Endothelial cell of umbilical vein (primary cell): ENCODE data around the gene NUDC. TPM values are rescaled to one million over a fixed set of nuclear protein-coding genes. Genes with fewer than 3 reads are reported as not detected.

Experiments
- BruUV-seq: library from RNA; stranded (reverse); fragments of 400-500 nt; replicated peaks from 2 replicates; lab custom pipeline; 2021; lab: Mats Ljungman, UMichigan
- CTCF ChIA-PET: fragments of 300-600, 350-600 bp; sonication (Branson Sonifier 250); formaldehyde crosslinking; loops from one replicate; lab custom pipeline; 2021; ENCODE audit warnings: antibody characterized with exemption, inconsistent platforms; lab: Charles Lee
- POLR2A ChIA-PET: fragments of 300-600, 350-600 bp; sonication (Branson Sonifier 250); formaldehyde crosslinking; loops from one replicate; lab custom pipeline; 2021; ENCODE audit warnings: antibody characterized with exemption, inconsistent platforms; lab: Charles Lee
- DNase-seq: peaks from one replicate; pipeline ENCODE4 v3.0.0-alpha.2; 2011; ENCODE audit warnings: low read depth, low spot score
- FAIRE-seq: peaks from 2 replicates; lab custom pipeline; 2011; peaks lifted over from hg19 to GRCh38; lab: Jason Lieb, UNC
- H2AFZ ChIP-seq: 2 replicates; pipeline ENCODE4 v1.6.0; 2012; ENCODE audit warnings: low read depth, low read length, control low read depth, inconsistent platforms
- H3K27ac ChIP-seq: 2 replicates; pipeline ENCODE4 v1.5.1; 2011; ENCODE audit warnings: low read depth, mild to moderate bottlenecking, control low read depth, low read length, moderate library complexity; ENCODE audit not compliant: insufficient read depth
- H3K27me3 ChIP-seq, 2 experiments: 2 replicates each; pipeline versions ENCODE4 v1.6.0 to v1.6.1; 2011; ENCODE audit warnings: low read length in 2 of 2, mixed read lengths in 1 of 2; ENCODE audit not compliant: control insufficient read depth in 2 of 2, insufficient read depth in 2 of 2
- H3K36me3 ChIP-seq, 2 experiments: 2 replicates in 1 of 2; 3 replicates in 1 of 2; pipeline ENCODE4 v1.5.1; 2011; ENCODE audit warnings: low read length in 2 of 2, mild to moderate bottlenecking in 1 of 2, moderate library complexity in 1 of 2; ENCODE audit not compliant: control insufficient read depth in 2 of 2, insufficient read depth in 2 of 2; ENCODE audit errors: extremely low read depth in 1 of 2
- H3K4me1 ChIP-seq: 3 replicates; pipeline ENCODE4 v1.5.1; 2011; ENCODE audit warnings: mild to moderate bottlenecking, low read length; ENCODE audit not compliant: control insufficient read depth, insufficient read depth; ENCODE audit errors: extremely low read depth
- H3K4me2 ChIP-seq: 2 replicates; pipeline ENCODE4 v1.6.1; 2011; ENCODE audit warnings: low read length, control low read depth, mixed read lengths; ENCODE audit not compliant: insufficient read depth
- H3K4me3 ChIP-seq, 3 experiments: fragments of 200-600 bp in 1 of 3; sonication (generic), shearing (Covaris generic) in 1 of 3; replicated peaks in 1 of 3; 2 replicates each; pipeline ENCODE4 v1.5.1; 2011 to 2016; ENCODE audit warnings: control low read depth in 3 of 3, low read length in 3 of 3, mild to moderate bottlenecking in 2 of 3, inconsistent platforms in 1 of 3, low read depth in 1 of 3, moderate library complexity in 1 of 3; ENCODE audit not compliant: insufficient read depth in 1 of 3
- H3K79me2 ChIP-seq: 2 replicates; pipeline ENCODE4 v1.6.0; 2012; ENCODE audit warnings: low read length, inconsistent platforms; ENCODE audit not compliant: control insufficient read depth, insufficient read depth
- H3K9ac ChIP-seq: replicated peaks from 2 replicates; pipeline ENCODE3; 2011; ENCODE audit warnings: low read length, control low read depth; ENCODE audit not compliant: insufficient read depth; ENCODE audit errors: extremely low read depth
- H3K9me1 ChIP-seq: replicated peaks from 3 replicates; pipeline ENCODE4 v1.6.0; 2011; ENCODE audit warnings: mild to moderate bottlenecking, low read length; ENCODE audit not compliant: control insufficient read depth, insufficient read depth; ENCODE audit errors: extremely low read depth
- H3K9me3 ChIP-seq: replicated peaks from 2 replicates; pipeline ENCODE4 v1.5.1; 2012; ENCODE audit warnings: low read length, inconsistent platforms; ENCODE audit not compliant: control insufficient read depth, insufficient read depth
- H4K20me1 ChIP-seq: replicated peaks from 2 replicates; pipeline ENCODE3; 2011; ENCODE audit warnings: mild to moderate bottlenecking, low read length; ENCODE audit not compliant: control insufficient read depth, insufficient read depth; ENCODE audit errors: extremely low read depth
- GATA2 ChIP-seq: IDR thresholded peaks from 2 replicates; pipeline ENCODE4 v1.7.0; 2011; ENCODE audit warnings: low read depth, mild to moderate bottlenecking, moderate library complexity, mixed read lengths, low read length; ENCODE audit not compliant: insufficient read length, insufficient read depth
- JUN ChIP-seq: IDR thresholded peaks from 2 replicates; pipeline ENCODE4 v1.6.1; 2011; ENCODE audit warnings: borderline replicate concordance, low read depth; ENCODE audit not compliant: insufficient read length, insufficient read depth
- dilution Hi-C: fragments of 300-500 bp; cut with MboI; formaldehyde crosslinking; loops from one replicate; pipeline ENCODE4 v1.15.0; 2019; ENCODE audit warnings: low sequenced_read_pairs; ENCODE audit not compliant: extremely low pct_ligation_motif_present
- intact Hi-C: fragments of 100-400 bp; cut with micrococcal nuclease; formaldehyde crosslinking; loops from one replicate; pipeline ENCODE4 v1.10.0; 2022
- polyA plus RNA-seq, 4 experiments: library from polyadenylated mRNA; depleted of rRNA in 3 of 4; stranded (reverse) in 3 of 4; unstranded in 1 of 4; fragments of >200 nt; gene quantifications; 2 replicates each; pipeline versions ENCODE4 v1.2.1 to v1.2.3, GENCODE V29; 2011 to 2012; ENCODE audit warnings: missing spikeins in 1 of 4
- total RNA-seq: library from RNA; stranded (reverse); gene quantifications from 2 replicates; pipeline ENCODE4 v1.2.3, GENCODE V29; 2021
- TF ChIP-seq, protein P1 (sequence below): IDR thresholded peaks from 2 replicates; pipeline ENCODE4 v1.6.1; 2011; ENCODE audit not compliant: insufficient read depth, insufficient read length
- TF ChIP-seq, protein P2 (sequence below), 2 donors: IDR thresholded peaks; 1 replicate in 1 of 2; 2 replicates in 1 of 2; pipeline ENCODE4 v1.5.1; 2011; ENCODE audit warnings: low read length in 2 of 2, mild to moderate bottlenecking in 2 of 2, moderate library complexity in 2 of 2, control low read depth in 1 of 2, inconsistent platforms in 1 of 2, low read depth in 1 of 2; ENCODE audit not compliant: insufficient read depth in 1 of 2; ENCODE audit errors: extremely low read depth in 1 of 2

The NUDC gene
- total and polyA plus RNA-seq, 2 donors (not counting 3 experiments of a cell fraction or from before 2014, with no cell fraction given) = 42.5 to 102 TPM

DNA sequence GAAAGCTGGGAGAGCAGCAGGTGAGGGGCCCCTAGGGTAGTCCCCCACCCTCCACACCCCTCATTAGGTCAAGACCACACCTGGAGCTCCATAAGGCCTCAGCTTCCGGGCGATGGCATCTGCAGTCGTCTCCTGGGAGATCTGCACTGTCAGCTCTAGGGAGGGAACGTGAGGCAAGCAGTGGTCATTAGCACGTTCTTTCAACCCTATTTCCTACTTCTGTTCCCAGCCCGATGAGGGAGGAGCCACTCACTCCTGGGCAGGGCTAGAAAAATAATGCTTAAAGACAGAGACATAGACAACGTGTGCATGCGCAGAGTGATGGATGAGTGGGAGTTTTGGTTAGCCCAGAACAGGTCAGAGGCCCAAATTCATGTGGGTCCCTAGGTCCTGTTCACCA lies 29.1 kb downstream of the NUDC start:
- CTCF ChIA-PET = interaction anchor here (1.1 to 1.5 kb wide), 3 partner anchors 10 to 13 kb away, joined by 3 to 4 read pairs (median 3); no protein-coding TSS in a partner anchor
- dilution Hi-C loops = no loop called here
- DNase-seq = no peak

DNA sequence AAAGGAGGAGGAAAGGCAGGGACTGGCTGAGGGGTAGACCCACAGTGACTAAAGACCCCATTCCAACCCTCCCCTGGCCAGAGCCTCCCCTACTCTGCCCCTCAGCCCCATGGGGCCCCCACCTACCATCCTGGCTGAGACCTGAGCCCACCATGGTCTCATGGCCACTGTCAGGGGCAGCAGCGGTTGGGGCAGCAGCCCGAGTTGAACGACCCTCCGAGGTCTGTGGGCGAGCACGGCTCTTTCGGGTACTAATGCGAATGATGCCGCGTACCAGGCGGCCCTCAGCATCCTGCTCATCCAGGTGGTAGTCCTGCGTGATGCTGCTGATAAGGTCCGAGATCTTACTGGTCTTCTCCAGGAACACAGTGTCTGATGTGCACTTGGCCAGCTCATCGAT lies 29.7 kb downstream of the NUDC start:
- BruUV-seq = no TSS peak
- Histone ChIP-seq H3K36me3 (peaks cover 0 to 5% of the 10 kb centered on the region in 2 experiments), H2AFZ (no peak overlapping the region), H3K27ac (no peak overlapping the region), H3K27me3 (peaks cover 0 to 1% of the 10 kb centered on the region in 2 experiments), H3K4me2 (no peak overlapping the region), H3K9me3 (no peaks in the 10 kb centered on the region), H3K9me1 (no peaks in the 10 kb centered on the region), H3K4me3 (no peak overlapping the region), H4K20me1 (no peaks in the 10 kb centered on the region), H3K9ac (no peak overlapping the region), H3K79me2 (no peaks in the 10 kb centered on the region), H3K4me1 (peaks cover 8% of the 10 kb centered on the region)
- no peak for DNase-seq
- FAIRE-seq = no peak
- dilution Hi-C loops (no loop called here), intact Hi-C loops (no loop called here)
- no peak for TF ChIP-seq JUN
- no peak for TF ChIP-seq GATA2
- TF ChIP-seq, protein P1, sequence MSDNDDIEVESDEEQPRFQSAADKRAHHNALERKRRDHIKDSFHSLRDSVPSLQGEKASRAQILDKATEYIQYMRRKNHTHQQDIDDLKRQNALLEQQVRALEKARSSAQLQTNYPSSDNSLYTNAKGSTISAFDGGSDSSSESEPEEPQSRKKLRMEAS = no peak
- POLR2A ChIA-PET = no interaction called here
- CTCF ChIA-PET = interaction anchor here (1.1 kb wide), 1 partner anchor 13 kb away, joined by 3 read pairs; no protein-coding TSS in a partner anchor

More for the DNA sequence above, 29.1 kb downstream of the NUDC start:
- H3K4me2 ChIP-seq = no peak overlapping the region
- H3K36me3 ChIP-seq = peaks cover 5 to 10% of the 10 kb centered on the region in 2 experiments
- POLR2A ChIA-PET = no interaction called here
- H3K9me3 ChIP-seq = no peaks in the 10 kb centered on the region
- H3K9ac ChIP-seq = no peak overlapping the region
- FAIRE-seq = no peak
- H3K4me1 ChIP-seq = peaks cover 8% of the 10 kb centered on the region
- no peaks in the 10 kb centered on the region for H3K9me1 ChIP-seq
- intact Hi-C loops = no loop called here
- TF ChIP-seq, protein P2, sequence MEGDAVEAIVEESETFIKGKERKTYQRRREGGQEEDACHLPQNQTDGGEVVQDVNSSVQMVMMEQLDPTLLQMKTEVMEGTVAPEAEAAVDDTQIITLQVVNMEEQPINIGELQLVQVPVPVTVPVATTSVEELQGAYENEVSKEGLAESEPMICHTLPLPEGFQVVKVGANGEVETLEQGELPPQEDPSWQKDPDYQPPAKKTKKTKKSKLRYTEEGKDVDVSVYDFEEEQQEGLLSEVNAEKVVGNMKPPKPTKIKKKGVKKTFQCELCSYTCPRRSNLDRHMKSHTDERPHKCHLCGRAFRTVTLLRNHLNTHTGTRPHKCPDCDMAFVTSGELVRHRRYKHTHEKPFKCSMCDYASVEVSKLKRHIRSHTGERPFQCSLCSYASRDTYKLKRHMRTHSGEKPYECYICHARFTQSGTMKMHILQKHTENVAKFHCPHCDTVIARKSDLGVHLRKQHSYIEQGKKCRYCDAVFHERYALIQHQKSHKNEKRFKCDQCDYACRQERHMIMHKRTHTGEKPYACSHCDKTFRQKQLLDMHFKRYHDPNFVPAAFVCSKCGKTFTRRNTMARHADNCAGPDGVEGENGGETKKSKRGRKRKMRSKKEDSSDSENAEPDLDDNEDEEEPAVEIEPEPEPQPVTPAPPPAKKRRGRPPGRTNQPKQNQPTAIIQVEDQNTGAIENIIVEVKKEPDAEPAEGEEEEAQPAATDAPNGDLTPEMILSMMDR (IDR thresholded peaks at IDR 0.05; ENCODE audit: extremely low read depth in 1 of 2, insufficient read depth in 1 of 2, low read depth in 1 of 2, low read length in 2 of 2) = no peak
- H3K27me3 ChIP-seq = no peaks in the 10 kb centered on the region
- no peaks in the 10 kb centered on the region for H4K20me1 ChIP-seq
- H3K79me2 ChIP-seq = no peaks in the 10 kb centered on the region
- no peak overlapping the region for H3K27ac ChIP-seq
- H3K4me3 ChIP-seq = no peak overlapping the region
- no peak overlapping the region for H2AFZ ChIP-seq
- no TSS peak for BruUV-seq
